Lower lobe of right lung (tissue), 2 donors: ENCODE measurements around the gene ACSM3. TPM values are rescaled to one million over a fixed set of nuclear protein-coding genes. Genes with fewer than 3 reads are reported as not detected.
"Not testable (repeated sequence)": the region's sequence is repeated elsewhere in the genome, so short reads cannot be mapped to it uniquely, and the experiment has no call there.

ENCODE experiments used
- ATAC-seq, 2 donors: fragments of 200-7000 bp; cut with Tn5 transposase; one replicate each; pipeline ENCODE4 v1.9.1; 2020 to 2022; ENCODE audit warnings: mild to moderate bottlenecking in 2 of 2, moderate library complexity in 2 of 2
- DNase-seq: peaks from one replicate; pipeline ENCODE4 v3.0.0-alpha.2; 2020
- H3K27ac ChIP-seq: fragments of 200-600 bp; one replicate; pipeline ENCODE4 v1.8.0; 2022
- H3K27me3 ChIP-seq: fragments of 200-600 bp; one replicate; pipeline ENCODE4 v1.8.0; 2022; ENCODE audit warnings: low read depth
- H3K36me3 ChIP-seq: fragments of 200-600 bp; one replicate; pipeline ENCODE4 v1.8.0; 2022; ENCODE audit warnings: mild to moderate bottlenecking
- H3K4me1 ChIP-seq: fragments of 200-600 bp; one replicate; pipeline ENCODE4 v1.8.0; 2022
- H3K4me3 ChIP-seq: fragments of 200-600 bp; one replicate; pipeline ENCODE4 v1.8.0; 2022; ENCODE audit warnings: mild to moderate bottlenecking
- H3K9me3 ChIP-seq: fragments of 200-600 bp; one replicate; pipeline ENCODE4 v1.8.0; 2022
- CTCF ChIP-seq: fragments of 200-600 bp; IDR thresholded peaks from one replicate; pipeline ENCODE4 v1.8.0; 2022; ENCODE audit warnings: antibody characterized with exemption, mild to moderate bottlenecking
- intact Hi-C: fragments of 100-400 bp; cut with DNase I; formaldehyde crosslinking; loops from one replicate; pipeline ENCODE4 v1.11.0; 2022
- long read RNA-seq: library from polyadenylated mRNA; unstranded; transcript quantifications from one replicate; pipeline ENCODE4 v2.0.0, GENCODE V29; 2021
- total RNA-seq: library from RNA; stranded (reverse); fragmentation: NEBNext Ultra II Directional; extraction: Animal tissue kit (Norgen Biotek cat#: 25700); gene quantifications from one replicate; pipeline ENCODE4 v1.2.1, GENCODE V29; 2021
- donor health status: DM: no; HTN: yes; CAD: no; lungs with severe emphysema.

ACSM3 gene
- total RNA-seq: 25.2 TPM
- long read RNA-seq, transcript ACSM3-201 (14 exons, 2,845 nt): major isoform, 9 of 21 reads
- long read RNA-seq, partial matches to known transcripts: 2 of 21 reads
- long read RNA-seq, other reads (novel, unspliced or antisense): 10 of 21 reads

- Histone ChIP-seq H3K36me3 (no peaks in the 10 kb centered on the region), H3K27ac (peak within 1 kb of the TSS; percentile 83), H3K4me3 (peak within 1 kb of the TSS; percentile 53), H3K9me3 (no peaks in the 10 kb centered on the region), H3K27me3 (no peaks in the 10 kb centered on the region), H3K4me1 (peaks cover 11% of the 10 kb centered on the region)
- DNase-seq: no peak
- TF ChIP-seq CTCF: no peak
- intact Hi-C loops: no loop called here
- ATAC-seq: peak; percentile 98 to 99
Observed at GRCh38 chr16:20763461-20764232, at the start of gene ACSM3. ACSM3 (plus strand) TSS chr16:20764014; CDS start chr16:20770035, 6,021 bp downstream.

- ATAC-seq, H3K27ac ChIP-seq, H3K27me3 ChIP-seq, DNase-seq, H3K9me3 ChIP-seq, intact Hi-C loops, H3K4me3 ChIP-seq, H3K4me1 ChIP-seq, H3K36me3 ChIP-seq: not testable (repeated sequence)
Observed at GRCh38 chr16:20717718-20718117, 46.1 kb upstream of the ACSM3 start.

- Histone ChIP-seq H3K9me3 (no peaks in the 10 kb centered on the region), H3K27ac (no peak overlapping the region), H3K4me3 (no peak overlapping the region), H3K36me3 (no peaks in the 10 kb centered on the region), H3K27me3 (no peaks in the 10 kb centered on the region), H3K4me1 (no peaks in the 10 kb centered on the region)
- no peak for TF ChIP-seq CTCF
- intact Hi-C loops: no loop called here
- DNase-seq: no peak
- ATAC-seq: no peak
Observed at GRCh38 chr16:20720251-20720650, 43.6 kb upstream of the ACSM3 start.

- H3K27me3 ChIP-seq: no peaks in the 10 kb centered on the region
- no peaks in the 10 kb centered on the region for H3K9me3 ChIP-seq
- intact Hi-C loops: no loop called here
- H3K4me3 ChIP-seq: no peak overlapping the region
- no peaks in the 10 kb centered on the region for H3K36me3 ChIP-seq
- peak; percentile 90 to 93 for ATAC-seq
- peak overlapping the region; percentile 33 for H3K27ac ChIP-seq
- TF ChIP-seq CTCF: no peak
- peaks cover 8% of the 10 kb centered on the region for H3K4me1 ChIP-seq
- DNase-seq: no peak
Observed at GRCh38 chr16:20726661-20727060, 37.2 kb upstream of the ACSM3 start.

- Histone ChIP-seq H3K36me3 (no peaks in the 10 kb centered on the region), H3K4me1 (peaks cover 8% of the 10 kb centered on the region), H3K27me3 (no peaks in the 10 kb centered on the region), H3K9me3 (no peaks in the 10 kb centered on the region), H3K27ac (peak overlapping the region; percentile 33), H3K4me3 (no peak overlapping the region)
- intact Hi-C loops: no loop called here
- no peak for TF ChIP-seq CTCF
- DNase-seq (no peak), ATAC-seq (peak; percentile 58 to 69)
Observed at GRCh38 chr16:20727181-20727580, 36.6 kb upstream of the ACSM3 start.

GRCh38 chr16:20729141-20729540 is 34.7 kb upstream of the ACSM3 start:
- no peak for TF ChIP-seq CTCF
- ATAC-seq (no peak), DNase-seq (no peak)
- intact Hi-C loops: no loop called here
- Histone ChIP-seq H3K4me3 (no peak overlapping the region), H3K9me3 (no peaks in the 10 kb centered on the region), H3K36me3 (peaks cover 5% of the 10 kb centered on the region), H3K4me1 (peaks cover 17% of the 10 kb centered on the region), H3K27ac (no peak overlapping the region), H3K27me3 (no peaks in the 10 kb centered on the region)
